ENCODE measurements around the gene TOMM7. TPM values are rescaled to one million over a fixed set of nuclear protein-coding genes. Genes with fewer than 3 reads are reported as not detected.

The TOMM7 gene
- total RNA-seq, 1 experiment from 2014 or later, result 325 TPM

- H2AFZ ChIP-seq (ENCODE audit: low read depth, low read length, poor library complexity, severe bottlenecking), result no peak overlapping the region
- CTCF ChIA-PET, result no interaction called here
Observed at GRCh38 chr7:22842973-22843372, 20.3 kb upstream of the TOMM7 start.

More at GRCh38 chr7:22842973-22843372, 20.3 kb upstream of the TOMM7 start:
- Histone ChIP-seq H3K79me2 (ENCODE audit: insufficient read depth, low read length) (no peaks in the 10 kb centered on the region), H3K4me2 (ENCODE audit: low read length) (no peak overlapping the region), H3K4me1 (ENCODE audit: control insufficient read depth in 1 of 2, insufficient read depth in 2 of 2, low read length in 2 of 2) (no peaks in the 10 kb centered on the region), H3K9ac (ENCODE audit: low read length) (no peak overlapping the region), H3K9me3 (ENCODE audit: control insufficient read depth in 1 of 2, insufficient read depth in 1 of 2, low read depth in 1 of 2, low read length in 2 of 2) (no peaks in the 10 kb centered on the region), H3K4me3 (replicated peaks in 1 of 2; ENCODE audit: low read depth in 1 of 2, low read length in 2 of 2) (no peak overlapping the region), H3K27ac (ENCODE audit: low read depth, low read length) (no peak overlapping the region), H3K27me3 (ENCODE audit: insufficient read depth, low read length) (no peaks in the 10 kb centered on the region), H3K36me3 (ENCODE audit: control insufficient read depth in 1 of 2, insufficient read depth in 2 of 2, low read length in 2 of 2) (no peaks in the 10 kb centered on the region), H3K9me2 (ENCODE audit: insufficient read depth) (no peaks in the 10 kb centered on the region), H4K20me1 (ENCODE audit: insufficient read depth) (no peaks in the 10 kb centered on the region)
- intact Hi-C loops (cut with micrococcal nuclease), result no loop called here
- ChIA-PET POLR2A (no interaction called here), RAD21 (ENCODE audit: low non-redundant PET in 1 of 2, low total read pairs in 2 of 2, uncharacterized antibody in 2 of 2, unreplicated experiment in 2 of 2) (no interaction called here)
- ATAC-seq, result no peak
- BruUV-seq (replicated peaks), result no TSS peak
- DNase-seq (ENCODE audit: low read depth, low spot score), result no peak
- TF ChIP-seq RAD21 (IDR thresholded peaks at IDR 0.05; ENCODE audit: low read depth) (no peak), SIN3A (IDR thresholded peaks at IDR 0.05; ENCODE audit: low read depth) (no peak), ZBTB33 (IDR thresholded peaks at IDR 0.05; ENCODE audit: extremely low read depth, insufficient replicate concordance, low read length) (no peak), SRF (IDR thresholded peaks at IDR 0.05; ENCODE audit: low read depth) (no peak), CEBPB (IDR thresholded peaks at IDR 0.05; ENCODE audit: low read depth) (no peak), FOSL1 (IDR thresholded peaks at IDR 0.05; ENCODE audit: low read depth) (no peak), EZH2phosphoT487 (IDR thresholded peaks at IDR 0.05; ENCODE audit: borderline replicate concordance) (no peak), SP1 (IDR thresholded peaks at IDR 0.05; ENCODE audit: low read depth) (no peak), POLR2A (IDR thresholded peaks at IDR 0.05; ENCODE audit: borderline replicate concordance, extremely low read depth, insufficient read depth, insufficient read length) (no peak), EGR1 (IDR thresholded peaks at IDR 0.05; ENCODE audit: low read depth) (no peak), CBX3 (IDR thresholded peaks at IDR 0.05; ENCODE audit: low read depth) (no peak), ELF1 (IDR thresholded peaks at IDR 0.05; ENCODE audit: borderline replicate concordance, low read depth) (no peak), CTCF (IDR thresholded peaks at IDR 0.05 in 2 of 3, conservative IDR thresholded peaks at IDR 0.05 in 1 of 3; ENCODE audit: borderline replicate concordance in 1 of 3, insufficient read depth in 1 of 3, low read depth in 2 of 3, low read length in 2 of 3) (no peak), ZFX (IDR thresholded peaks at IDR 0.05) (no peak), ZNF274 (IDR thresholded peaks at IDR 0.05; ENCODE audit: low read depth, low read length) (no peak), MAX (IDR thresholded peaks at IDR 0.05) (no peak), EZH2 (IDR thresholded peaks at IDR 0.05) (no peak)
- TF ChIP-seq, protein P1, sequence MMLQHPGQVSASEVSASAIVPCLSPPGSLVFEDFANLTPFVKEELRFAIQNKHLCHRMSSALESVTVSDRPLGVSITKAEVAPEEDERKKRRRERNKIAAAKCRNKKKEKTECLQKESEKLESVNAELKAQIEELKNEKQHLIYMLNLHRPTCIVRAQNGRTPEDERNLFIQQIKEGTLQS (IDR thresholded peaks at IDR 0.05), result no peak
- TF ChIP-seq, protein P2, sequence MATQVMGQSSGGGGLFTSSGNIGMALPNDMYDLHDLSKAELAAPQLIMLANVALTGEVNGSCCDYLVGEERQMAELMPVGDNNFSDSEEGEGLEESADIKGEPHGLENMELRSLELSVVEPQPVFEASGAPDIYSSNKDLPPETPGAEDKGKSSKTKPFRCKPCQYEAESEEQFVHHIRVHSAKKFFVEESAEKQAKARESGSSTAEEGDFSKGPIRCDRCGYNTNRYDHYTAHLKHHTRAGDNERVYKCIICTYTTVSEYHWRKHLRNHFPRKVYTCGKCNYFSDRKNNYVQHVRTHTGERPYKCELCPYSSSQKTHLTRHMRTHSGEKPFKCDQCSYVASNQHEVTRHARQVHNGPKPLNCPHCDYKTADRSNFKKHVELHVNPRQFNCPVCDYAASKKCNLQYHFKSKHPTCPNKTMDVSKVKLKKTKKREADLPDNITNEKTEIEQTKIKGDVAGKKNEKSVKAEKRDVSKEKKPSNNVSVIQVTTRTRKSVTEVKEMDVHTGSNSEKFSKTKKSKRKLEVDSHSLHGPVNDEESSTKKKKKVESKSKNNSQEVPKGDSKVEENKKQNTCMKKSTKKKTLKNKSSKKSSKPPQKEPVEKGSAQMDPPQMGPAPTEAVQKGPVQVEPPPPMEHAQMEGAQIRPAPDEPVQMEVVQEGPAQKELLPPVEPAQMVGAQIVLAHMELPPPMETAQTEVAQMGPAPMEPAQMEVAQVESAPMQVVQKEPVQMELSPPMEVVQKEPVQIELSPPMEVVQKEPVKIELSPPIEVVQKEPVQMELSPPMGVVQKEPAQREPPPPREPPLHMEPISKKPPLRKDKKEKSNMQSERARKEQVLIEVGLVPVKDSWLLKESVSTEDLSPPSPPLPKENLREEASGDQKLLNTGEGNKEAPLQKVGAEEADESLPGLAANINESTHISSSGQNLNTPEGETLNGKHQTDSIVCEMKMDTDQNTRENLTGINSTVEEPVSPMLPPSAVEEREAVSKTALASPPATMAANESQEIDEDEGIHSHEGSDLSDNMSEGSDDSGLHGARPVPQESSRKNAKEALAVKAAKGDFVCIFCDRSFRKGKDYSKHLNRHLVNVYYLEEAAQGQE (IDR thresholded peaks at IDR 0.05; ENCODE audit: low read depth), result no peak
